ENCODE data around the gene LIX1L.

LIX1L gene

GRCh38 chr1:145964328-145965118 lies 6.7 kb upstream of the LIX1L start, which contains the start of the genes ANKRD34A and POLR3GL:
Gene ANKRD34A (minus strand): TSS chr1:145964575. CDS start chr1:145961759, 2,816 bp downstream.
Gene POLR3GL (plus strand): TSS chr1:145964690. CDS start chr1:145974866, 10,176 bp downstream.
- in situ Hi-C loops (cut with MboI; ENCODE audit: low sequenced_read_pairs), result loop anchor here (10.0 kb wide), 1 partner anchor 110 kb away; the partner anchor contains the start of gene PIAS3

DNA sequence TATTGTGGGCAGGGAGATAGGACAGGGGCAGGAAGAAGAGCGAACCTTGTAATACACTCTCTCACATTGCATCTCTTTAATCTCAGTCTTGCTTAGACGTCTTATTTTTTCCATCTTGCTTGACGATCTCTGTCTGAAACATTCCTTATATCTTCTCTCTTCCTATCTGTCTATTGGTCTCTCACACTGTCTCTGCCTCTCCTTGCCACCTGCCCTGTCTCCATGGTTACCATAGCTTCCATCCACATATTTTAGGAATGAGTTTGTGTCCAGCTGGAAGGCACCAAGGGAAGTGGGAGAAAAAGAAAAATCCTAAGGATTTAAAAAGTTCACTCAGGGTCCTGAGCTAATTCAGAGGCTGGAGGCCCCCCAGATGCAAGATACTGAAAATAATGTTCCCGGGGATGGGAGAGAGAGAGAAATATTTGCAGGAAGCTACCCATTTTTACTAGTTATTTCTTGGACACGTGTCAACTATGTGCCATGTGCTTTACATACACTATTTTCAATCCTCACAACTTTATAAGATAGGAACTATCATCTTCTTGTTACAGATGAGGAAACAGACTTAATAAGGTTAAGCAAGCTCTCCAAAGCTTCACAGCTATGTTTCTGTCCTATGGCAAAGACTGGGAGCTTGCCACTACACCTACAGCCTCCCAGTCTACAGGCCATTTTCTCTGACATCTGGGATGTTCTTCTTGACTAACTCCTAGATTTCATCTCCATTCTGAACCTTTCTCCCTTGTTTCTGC lies 5.6 kb upstream of the LIX1L start:
- in situ Hi-C loops (cut with MboI; ENCODE audit: low sequenced_read_pairs), result loop anchor here (10.0 kb wide), 1 partner anchor 109 kb away; the partner anchor contains the start of gene PIAS3

DNA sequence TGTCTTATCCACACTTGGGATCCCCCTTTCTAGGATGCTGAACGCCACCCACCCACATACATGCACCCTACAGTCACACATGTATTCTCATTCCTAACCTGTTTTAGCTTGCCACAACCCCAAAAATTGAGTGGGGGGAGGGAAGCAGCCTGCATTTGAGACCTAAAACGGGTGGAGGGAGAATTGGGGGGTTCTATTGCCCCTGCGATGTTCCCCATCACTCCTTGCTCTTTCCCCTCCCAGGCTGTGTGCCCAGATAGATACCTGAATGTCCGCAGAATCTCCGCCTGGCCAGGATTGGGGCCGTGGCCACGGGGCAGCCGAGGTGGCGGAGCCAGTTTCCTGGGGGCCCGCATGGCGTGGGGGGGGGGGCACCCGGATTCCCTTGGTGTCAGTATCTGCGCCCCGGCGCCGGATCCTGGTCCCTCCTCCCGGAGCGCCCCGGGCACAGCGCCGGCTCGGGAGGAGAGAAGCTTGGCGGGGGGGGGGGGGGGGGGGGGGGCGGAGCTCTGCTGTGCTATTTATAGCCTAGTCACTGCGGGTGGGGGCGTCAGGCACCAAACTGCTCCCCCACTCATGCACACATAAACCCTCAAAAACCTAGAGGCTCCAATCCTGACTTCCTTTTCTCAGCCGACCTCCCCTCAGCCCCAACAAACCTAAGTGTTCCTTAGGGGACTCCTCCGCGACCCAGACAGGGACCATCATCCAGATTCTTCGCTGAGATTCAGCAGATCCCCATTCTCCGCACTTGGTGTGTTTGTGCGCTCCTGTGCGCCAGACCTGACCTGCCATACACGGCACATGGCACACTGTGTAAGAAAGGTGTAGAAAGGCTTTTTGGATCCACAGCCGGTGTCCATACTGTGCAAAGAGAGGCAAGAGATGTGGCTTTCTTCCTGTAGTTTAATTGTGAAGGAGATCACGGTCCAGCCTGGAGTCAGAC lies 4.6 kb upstream of the LIX1L start:
- in situ Hi-C loops (cut with MboI; ENCODE audit: low sequenced_read_pairs), result loop anchor here (10.0 kb wide), 1 partner anchor 108 kb away; the partner anchor contains the start of gene PIAS3

- in situ Hi-C loops (cut with MboI; ENCODE audit: low sequenced_read_pairs), result loop anchor here (10.0 kb wide), 1 partner anchor 107 kb away; the partner anchor contains the start of gene PIAS3
Measured at GRCh38 chr1:145961425-145962156, 3.8 kb upstream of the LIX1L start.

GRCh38 chr1:145961109-145961424 lies 3.2 kb upstream of the LIX1L start:
- in situ Hi-C loops (cut with MboI; ENCODE audit: low sequenced_read_pairs), result loop anchor here (10.0 kb wide), 1 partner anchor 106 kb away; the partner anchor contains the start of gene PIAS3

GRCh38 chr1:145960468-145961108 lies 2.8 kb upstream of the LIX1L start:
- in situ Hi-C loops (cut with MboI; ENCODE audit: low sequenced_read_pairs), result loop anchor here (10.0 kb wide), 1 partner anchor 106 kb away; the partner anchor contains the start of gene PIAS3

- in situ Hi-C loops (cut with MboI; ENCODE audit: low sequenced_read_pairs), result loop anchor here (10.0 kb wide), 1 partner anchor 105 kb away; the partner anchor contains the start of gene PIAS3
Measured at GRCh38 chr1:145959957-145960467, 2.2 kb upstream of the LIX1L start.

GRCh38 chr1:145959333-145959732 lies 1.5 kb upstream of the LIX1L start:
- in situ Hi-C loops (cut with MboI; ENCODE audit: low sequenced_read_pairs), result no loop called here

DNA sequence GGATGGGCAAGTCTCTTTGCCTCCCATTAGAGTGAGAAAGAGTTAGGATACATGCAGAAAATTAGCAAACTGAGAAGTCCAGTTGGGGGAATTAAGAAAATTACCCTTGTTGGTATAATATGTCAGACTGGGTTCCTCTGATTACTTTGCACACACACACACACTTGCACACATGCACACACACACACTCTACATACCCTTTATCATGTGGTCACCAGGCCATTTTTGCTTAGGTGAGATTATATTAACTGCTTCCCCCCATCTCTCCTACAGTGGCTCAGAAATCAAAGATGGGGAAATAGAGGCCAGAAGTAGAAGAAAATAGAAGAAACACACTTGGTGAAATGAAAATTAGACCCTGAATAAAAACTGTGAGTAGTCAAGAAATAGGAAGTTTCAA lies 917 bp upstream of the LIX1L start:
- in situ Hi-C loops (cut with MboI; ENCODE audit: low sequenced_read_pairs), result no loop called here

GRCh38 chr1:145956781-145957442 lies 905 bp downstream of the LIX1L start:
- in situ Hi-C loops (cut with MboI; ENCODE audit: low sequenced_read_pairs), result no loop called here

DNA sequence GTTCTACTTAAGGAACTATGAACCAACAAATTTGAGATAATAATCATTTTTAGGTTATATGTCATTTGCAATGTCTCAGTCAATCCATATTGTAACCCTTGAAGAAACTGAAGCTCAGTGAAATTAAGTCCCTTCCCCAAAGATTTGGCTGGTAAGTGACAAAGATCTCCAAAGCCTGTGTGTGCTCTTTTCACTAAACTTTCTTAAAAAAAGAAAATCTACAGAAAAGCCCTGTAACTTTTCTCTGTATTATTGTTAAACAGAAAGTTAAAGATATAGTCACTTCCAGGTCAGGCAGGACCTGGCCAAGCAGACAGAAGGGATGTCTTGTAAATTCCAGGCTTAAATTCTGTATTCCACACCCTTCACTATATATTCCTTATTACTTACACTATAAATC lies 1.5 kb downstream of the LIX1L start:
- in situ Hi-C loops (cut with MboI; ENCODE audit: low sequenced_read_pairs), result no loop called here

DNA sequence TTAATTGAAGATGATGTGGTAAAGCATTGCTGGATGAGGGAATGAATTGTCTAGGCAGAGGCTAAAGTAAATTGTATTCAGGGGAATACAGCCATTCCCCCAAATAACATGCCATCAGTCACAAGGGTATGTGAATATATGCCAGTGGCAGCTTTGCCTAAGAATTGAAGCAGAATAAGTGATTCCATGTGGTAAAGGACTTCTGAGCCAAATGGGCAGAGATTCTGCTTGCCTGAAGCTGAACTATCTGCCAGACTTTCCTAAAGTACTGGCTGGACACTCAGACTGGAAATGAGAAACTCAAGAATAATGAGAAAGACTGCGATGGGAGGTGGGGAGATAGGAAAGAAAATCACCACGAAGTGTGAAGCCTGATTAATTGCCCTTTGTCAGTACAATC lies 2.4 kb downstream of the LIX1L start:
- in situ Hi-C loops (cut with MboI; ENCODE audit: low sequenced_read_pairs), result no loop called here

DNA sequence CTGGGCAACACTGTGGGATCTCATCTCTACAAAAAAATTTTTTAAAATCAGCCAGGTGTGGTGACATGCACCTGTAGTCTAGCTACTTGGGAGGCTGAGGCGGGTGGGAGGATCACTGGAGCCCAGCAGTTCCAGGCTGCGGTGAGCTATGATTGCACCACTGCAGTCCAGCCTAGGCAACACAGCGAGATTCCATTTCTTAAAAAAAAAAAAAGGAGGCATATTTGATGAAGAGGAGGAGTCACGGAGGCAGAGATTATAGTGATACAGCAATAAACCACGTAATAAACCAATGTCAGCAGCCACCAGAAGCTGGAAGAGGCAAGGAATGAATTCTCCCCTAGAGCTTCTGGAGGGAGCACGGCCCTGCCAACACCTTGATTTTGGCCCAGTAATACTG lies 4.0 kb downstream of the LIX1L start:
- in situ Hi-C loops (cut with MboI; ENCODE audit: low sequenced_read_pairs), result no loop called here

GRCh38 chr1:145952903-145953302 lies 4.9 kb downstream of the LIX1L start:
- in situ Hi-C loops (cut with MboI; ENCODE audit: low sequenced_read_pairs), result no loop called here

GRCh38 chr1:145951526-145951925 lies 6.3 kb downstream of the LIX1L start:
- in situ Hi-C loops (cut with MboI; ENCODE audit: low sequenced_read_pairs), result no loop called here

GRCh38 chr1:145949219-145949618 lies 8.6 kb downstream of the LIX1L start:
- in situ Hi-C loops (cut with MboI; ENCODE audit: low sequenced_read_pairs), result no loop called here

DNA sequence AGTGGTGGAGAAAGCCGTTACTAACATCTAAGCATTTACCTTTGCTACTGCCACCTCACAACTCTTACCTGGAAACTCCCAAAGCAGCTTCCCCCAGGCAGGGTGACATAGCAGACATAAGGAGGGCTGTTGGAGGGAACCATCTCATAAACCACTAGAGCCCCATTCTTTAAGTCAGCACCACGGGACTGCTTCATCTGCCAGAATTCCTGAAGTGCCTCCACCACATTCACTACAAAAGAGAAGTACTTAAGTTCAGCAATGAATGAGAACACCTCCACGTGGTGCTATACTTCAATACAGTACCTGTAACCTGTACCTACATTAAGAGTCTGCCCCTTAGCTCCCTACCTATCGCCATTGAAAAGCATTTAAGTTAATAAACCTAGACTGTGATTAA lies 10.3 kb downstream of the LIX1L start:
- in situ Hi-C loops (cut with MboI; ENCODE audit: low sequenced_read_pairs), result no loop called here

DNA sequence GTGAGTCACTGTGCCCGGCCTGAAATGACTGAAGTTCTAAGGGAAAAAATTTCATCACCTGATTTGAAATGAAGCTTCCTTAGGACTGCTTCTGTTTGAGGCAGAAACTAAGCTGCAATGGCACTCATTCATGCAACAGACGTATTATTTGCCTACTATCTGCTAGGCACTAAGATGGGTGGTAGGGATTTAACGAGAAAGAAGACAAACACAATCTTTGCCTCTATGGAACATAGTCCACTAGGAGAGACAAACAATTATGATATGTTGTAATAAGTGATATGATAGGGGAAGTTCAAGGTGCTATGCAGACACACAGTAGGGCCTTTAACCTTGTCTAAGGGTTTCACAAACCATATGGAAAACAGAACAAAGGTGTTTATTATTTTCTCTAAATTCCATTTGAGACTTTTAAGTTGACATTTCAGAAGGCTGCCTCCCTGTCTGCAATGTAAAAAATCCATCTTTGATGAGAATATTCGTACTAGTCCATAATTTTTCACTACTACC lies 11.3 kb downstream of the LIX1L start:
- in situ Hi-C loops (cut with MboI; ENCODE audit: low sequenced_read_pairs), result no loop called here
